Measurements from ENCODE around the gene LYST.

LYST gene

GRCh38 chr1:235646463-235646862, 220.2 kb downstream of the LYST start:
- Histone ChIP-seq H3K27me3 (replicated peaks; ENCODE audit: insufficient read depth, low read length) (peaks cover 30% of the 10 kb centered on the region), H3K9ac (ENCODE audit: low read length) (no peak overlapping the region), H2AFZ (ENCODE audit: low read length) (no peak overlapping the region), H4K20me1 (ENCODE audit: insufficient read depth, low read length) (no peaks in the 10 kb centered on the region), H3K79me2 (ENCODE audit: low read length) (no peaks in the 10 kb centered on the region), H3K27ac (ENCODE audit: low read length) (no peak overlapping the region), H3K4me1 (ENCODE audit: low read length) (no peaks in the 10 kb centered on the region), H3F3A (ENCODE audit: insufficient read depth, low read length) (no peaks in the 10 kb centered on the region), H3K9me2 (replicated peaks; ENCODE audit: insufficient read depth, low read length) (no peaks in the 10 kb centered on the region), H3K4me3 (ENCODE audit: low read length) (no peak overlapping the region), H3K36me3 (replicated peaks; ENCODE audit: insufficient read depth, low read length) (no peaks in the 10 kb centered on the region), H3K4me2 (ENCODE audit: low read depth, low read length) (no peak overlapping the region), H3K9me3 (replicated peaks; ENCODE audit: insufficient read depth, low read length) (no peaks in the 10 kb centered on the region)
- no peak for DNase-seq
- TF ChIP-seq EZH2phosphoT487 (IDR thresholded peaks at IDR 0.05; ENCODE audit: low read length): no peak

GRCh38 chr1:235644693-235645305, 221.9 kb downstream of the LYST start:
- H3K9me3 ChIP-seq (replicated peaks; ENCODE audit: insufficient read depth, low read length): no peaks in the 10 kb centered on the region
- no peaks in the 10 kb centered on the region for H3F3A ChIP-seq (ENCODE audit: insufficient read depth, low read length)
- H3K4me1 ChIP-seq (ENCODE audit: low read length): no peaks in the 10 kb centered on the region
- no peak overlapping the region for H3K27ac ChIP-seq (ENCODE audit: low read length)
- no peaks in the 10 kb centered on the region for H3K79me2 ChIP-seq (ENCODE audit: low read length)
- H3K36me3 ChIP-seq (replicated peaks; ENCODE audit: insufficient read depth, low read length): no peaks in the 10 kb centered on the region
- no peak overlapping the region for H3K4me3 ChIP-seq (ENCODE audit: low read length)
- no peak overlapping the region for H3K9ac ChIP-seq (ENCODE audit: low read length)
- H2AFZ ChIP-seq (ENCODE audit: low read length): no peak overlapping the region
- peaks cover 25% of the 10 kb centered on the region for H3K27me3 ChIP-seq (replicated peaks; ENCODE audit: insufficient read depth, low read length)
- no peak overlapping the region for H3K4me2 ChIP-seq (ENCODE audit: low read depth, low read length)
- H3K9me2 ChIP-seq (replicated peaks; ENCODE audit: insufficient read depth, low read length): no peaks in the 10 kb centered on the region
- DNase-seq: no peak
- TF ChIP-seq CTCF (IDR thresholded peaks at IDR 0.05; ENCODE audit: low read length) (no peak), EZH2phosphoT487 (IDR thresholded peaks at IDR 0.05; ENCODE audit: low read length) (no peak), EZH2 (optimal IDR thresholded peaks at IDR 0.05; ENCODE audit: low read depth, low read length) (no peak)
- H4K20me1 ChIP-seq (ENCODE audit: insufficient read depth, low read length): no peaks in the 10 kb centered on the region

- Histone ChIP-seq H3K79me2 (ENCODE audit: low read length) (no peaks in the 10 kb centered on the region), H3K4me1 (ENCODE audit: low read length) (no peaks in the 10 kb centered on the region), H3K4me2 (ENCODE audit: low read depth, low read length) (no peak overlapping the region), H2AFZ (ENCODE audit: low read length) (no peak overlapping the region), H3K9me2 (replicated peaks; ENCODE audit: insufficient read depth, low read length) (no peaks in the 10 kb centered on the region), H3K27me3 (replicated peaks; ENCODE audit: insufficient read depth, low read length) (peaks cover 21% of the 10 kb centered on the region), H3F3A (ENCODE audit: insufficient read depth, low read length) (no peaks in the 10 kb centered on the region), H3K36me3 (replicated peaks; ENCODE audit: insufficient read depth, low read length) (no peaks in the 10 kb centered on the region), H3K9ac (ENCODE audit: low read length) (no peak overlapping the region), H3K27ac (ENCODE audit: low read length) (no peak overlapping the region), H4K20me1 (ENCODE audit: insufficient read depth, low read length) (no peaks in the 10 kb centered on the region), H3K4me3 (ENCODE audit: low read length) (no peak overlapping the region), H3K9me3 (replicated peaks; ENCODE audit: insufficient read depth, low read length) (no peaks in the 10 kb centered on the region)
- TF ChIP-seq CTCF (IDR thresholded peaks at IDR 0.05; ENCODE audit: low read length) (no peak), EZH2phosphoT487 (IDR thresholded peaks at IDR 0.05; ENCODE audit: low read length) (no peak), EZH2 (optimal IDR thresholded peaks at IDR 0.05; ENCODE audit: low read depth, low read length) (no peak)
- DNase-seq: no peak
Observed at GRCh38 chr1:235643837-235644692, 222.6 kb downstream of the LYST start.

GRCh38 chr1:235642943-235643371, 223.7 kb downstream of the LYST start:
- Histone ChIP-seq H3K36me3 (replicated peaks; ENCODE audit: insufficient read depth, low read length) (no peaks in the 10 kb centered on the region), H2AFZ (ENCODE audit: low read length) (no peak overlapping the region), H3K9ac (ENCODE audit: low read length) (no peak overlapping the region), H3K27ac (ENCODE audit: low read length) (no peak overlapping the region), H3K79me2 (ENCODE audit: low read length) (no peaks in the 10 kb centered on the region), H3K9me2 (replicated peaks; ENCODE audit: insufficient read depth, low read length) (no peaks in the 10 kb centered on the region), H3F3A (ENCODE audit: insufficient read depth, low read length) (no peaks in the 10 kb centered on the region), H4K20me1 (ENCODE audit: insufficient read depth, low read length) (no peaks in the 10 kb centered on the region), H3K27me3 (replicated peaks; ENCODE audit: insufficient read depth, low read length) (peaks cover 14% of the 10 kb centered on the region), H3K4me3 (ENCODE audit: low read length) (no peak overlapping the region), H3K4me2 (ENCODE audit: low read depth, low read length) (no peak overlapping the region), H3K4me1 (ENCODE audit: low read length) (no peaks in the 10 kb centered on the region), H3K9me3 (replicated peaks; ENCODE audit: insufficient read depth, low read length) (no peaks in the 10 kb centered on the region)
- TF ChIP-seq CTCF (IDR thresholded peaks at IDR 0.05; ENCODE audit: low read length) (no peak), EZH2 (optimal IDR thresholded peaks at IDR 0.05; ENCODE audit: low read depth, low read length) (no peak), EZH2phosphoT487 (IDR thresholded peaks at IDR 0.05; ENCODE audit: low read length) (no peak)
- no peak for DNase-seq

Data from MM.1S (cell line).